Measurements from ENCODE around the gene GLE1.

GLE1 gene

GRCh38 chr9:128558431-128559310 lies 54.2 kb downstream of the GLE1 start:
- peaks cover 43% of the 10 kb centered on the region for H3K79me2 ChIP-seq (ENCODE audit: low read length)
- H3K9ac ChIP-seq (ENCODE audit: low read length): no peak overlapping the region
- TF ChIP-seq, protein P1, sequence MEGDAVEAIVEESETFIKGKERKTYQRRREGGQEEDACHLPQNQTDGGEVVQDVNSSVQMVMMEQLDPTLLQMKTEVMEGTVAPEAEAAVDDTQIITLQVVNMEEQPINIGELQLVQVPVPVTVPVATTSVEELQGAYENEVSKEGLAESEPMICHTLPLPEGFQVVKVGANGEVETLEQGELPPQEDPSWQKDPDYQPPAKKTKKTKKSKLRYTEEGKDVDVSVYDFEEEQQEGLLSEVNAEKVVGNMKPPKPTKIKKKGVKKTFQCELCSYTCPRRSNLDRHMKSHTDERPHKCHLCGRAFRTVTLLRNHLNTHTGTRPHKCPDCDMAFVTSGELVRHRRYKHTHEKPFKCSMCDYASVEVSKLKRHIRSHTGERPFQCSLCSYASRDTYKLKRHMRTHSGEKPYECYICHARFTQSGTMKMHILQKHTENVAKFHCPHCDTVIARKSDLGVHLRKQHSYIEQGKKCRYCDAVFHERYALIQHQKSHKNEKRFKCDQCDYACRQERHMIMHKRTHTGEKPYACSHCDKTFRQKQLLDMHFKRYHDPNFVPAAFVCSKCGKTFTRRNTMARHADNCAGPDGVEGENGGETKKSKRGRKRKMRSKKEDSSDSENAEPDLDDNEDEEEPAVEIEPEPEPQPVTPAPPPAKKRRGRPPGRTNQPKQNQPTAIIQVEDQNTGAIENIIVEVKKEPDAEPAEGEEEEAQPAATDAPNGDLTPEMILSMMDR (IDR thresholded peaks at IDR 0.05; ENCODE audit: low read depth, low read length): no peak
- no peak for TF ChIP-seq EZH2phosphoT487 (IDR thresholded peaks at IDR 0.05; ENCODE audit: low read depth)

DNA sequence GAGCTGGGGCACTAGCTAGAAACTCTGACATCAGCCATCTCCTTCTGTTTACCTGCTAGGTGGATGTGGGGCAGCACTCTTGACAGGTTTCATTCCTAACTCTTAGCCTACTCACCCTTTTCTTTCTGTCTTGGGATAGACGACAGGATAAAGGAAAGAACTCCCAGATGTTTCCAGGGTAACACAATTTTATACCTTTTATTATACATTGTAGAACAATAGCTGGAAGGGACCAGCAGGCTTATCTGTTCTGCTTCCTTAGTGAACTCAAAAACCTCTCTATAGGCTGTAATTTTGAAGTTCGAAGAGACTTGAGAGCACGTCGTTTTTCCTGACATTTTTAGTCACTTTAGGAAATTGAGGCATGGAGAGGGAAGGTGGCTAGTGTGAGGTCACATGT lies 61.1 kb downstream of the GLE1 start:
- H3K9me3 ChIP-seq (ENCODE audit: insufficient read depth, low read length): no peaks in the 10 kb centered on the region
- H3K4me2 ChIP-seq (ENCODE audit: low read length): no peak overlapping the region
- no peak overlapping the region for H2AFZ ChIP-seq (ENCODE audit: low read depth, low read length)
- no peak overlapping the region for H3K4me3 ChIP-seq (ENCODE audit: low read length)
- H3K27ac ChIP-seq (ENCODE audit: low read length): no peak overlapping the region
- H3K36me3 ChIP-seq (replicated peaks; ENCODE audit: low read depth, low read length): peaks cover 18% of the 10 kb centered on the region
- 0 out of 2 replicates have a peak, but pooled peaks cover 3% of the 10 kb centered on the region for H4K20me1 ChIP-seq (ENCODE audit: insufficient read depth, low read length)
- H3K4me1 ChIP-seq (ENCODE audit: low read length): no peaks in the 10 kb centered on the region
- TF ChIP-seq, protein P1 (IDR thresholded peaks at IDR 0.05; ENCODE audit: low read depth, low read length): no peak
- TF ChIP-seq EZH2phosphoT487 (IDR thresholded peaks at IDR 0.05; ENCODE audit: low read depth): no peak
- H3K79me2 ChIP-seq (ENCODE audit: low read length): no peaks in the 10 kb centered on the region; the same call in 1 of the 2 replicates
- H3K9ac ChIP-seq (ENCODE audit: low read length): no peak overlapping the region
- no peaks in the 10 kb centered on the region for H3K27me3 ChIP-seq (ENCODE audit: low read depth, low read length)

More at GRCh38 chr9:128558431-128559310, 54.2 kb downstream of the GLE1 start:
- peaks cover 35% of the 10 kb centered on the region; the same call in 1 of the 2 replicates for H4K20me1 ChIP-seq (ENCODE audit: insufficient read depth, low read length)
- H3K4me2 ChIP-seq (ENCODE audit: low read length): no peak overlapping the region
- H3K36me3 ChIP-seq (replicated peaks; ENCODE audit: low read depth, low read length): peaks cover 2% of the 10 kb centered on the region
- H3K27ac ChIP-seq (ENCODE audit: low read length): no peak overlapping the region
- H3K4me1 ChIP-seq (ENCODE audit: low read length): peaks cover 28% of the 10 kb centered on the region
- H3K27me3 ChIP-seq (ENCODE audit: low read depth, low read length): no peaks in the 10 kb centered on the region
- no peaks in the 10 kb centered on the region for H3K9me3 ChIP-seq (ENCODE audit: insufficient read depth, low read length)
- H2AFZ ChIP-seq (ENCODE audit: low read depth, low read length): no peak overlapping the region
- no peak overlapping the region for H3K4me3 ChIP-seq (ENCODE audit: low read length)

GRCh38 chr9:128568470-128569078 lies 64.1 kb downstream of the GLE1 start:
- Histone ChIP-seq H4K20me1 (ENCODE audit: insufficient read depth, low read length) (no peaks in the 10 kb centered on the region), H3K27me3 (ENCODE audit: low read depth, low read length) (no peaks in the 10 kb centered on the region), H3K36me3 (replicated peaks; ENCODE audit: low read depth, low read length) (peaks cover 27% of the 10 kb centered on the region), H3K9ac (ENCODE audit: low read length) (no peak overlapping the region), H3K9me3 (ENCODE audit: insufficient read depth, low read length) (no peaks in the 10 kb centered on the region), H3K4me3 (ENCODE audit: low read length) (no peak overlapping the region), H3K4me2 (ENCODE audit: low read length) (no peak overlapping the region), H2AFZ (ENCODE audit: low read depth, low read length) (no peak overlapping the region), H3K79me2 (ENCODE audit: low read length) (no peaks in the 10 kb centered on the region), H3K4me1 (ENCODE audit: low read length) (no peaks in the 10 kb centered on the region), H3K27ac (ENCODE audit: low read length) (no peak overlapping the region)
- TF ChIP-seq, protein P1 (IDR thresholded peaks at IDR 0.05; ENCODE audit: low read depth, low read length): no peak
- no peak for TF ChIP-seq EZH2phosphoT487 (IDR thresholded peaks at IDR 0.05; ENCODE audit: low read depth)

DNA sequence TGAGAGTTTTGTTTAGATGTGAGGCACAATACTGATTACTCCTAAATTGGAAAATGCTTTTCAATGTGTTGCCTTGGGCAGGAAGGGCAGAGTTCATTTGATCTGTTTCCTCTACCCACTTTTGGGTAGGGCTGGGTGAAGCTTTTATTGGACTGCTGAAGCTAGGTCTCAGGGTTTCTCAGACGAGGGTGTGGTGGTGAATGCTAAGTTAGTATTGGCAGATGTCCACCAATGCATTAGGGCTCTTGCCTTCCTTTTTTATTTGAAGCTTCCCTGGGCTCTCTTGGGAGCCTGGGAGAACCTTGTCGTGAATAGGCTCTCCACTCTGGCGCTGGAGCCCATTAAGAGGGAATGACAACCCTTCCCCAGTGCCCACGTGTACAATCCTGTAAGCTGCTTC lies 71.0 kb downstream of the GLE1 start:
- H3K27ac ChIP-seq (ENCODE audit: low read length): no peak overlapping the region
- H3K27me3 ChIP-seq (ENCODE audit: low read depth, low read length): no peaks in the 10 kb centered on the region
- H3K79me2 ChIP-seq (ENCODE audit: low read length): no peaks in the 10 kb centered on the region
- H3K36me3 ChIP-seq (replicated peaks; ENCODE audit: low read depth, low read length): peaks cover 46% of the 10 kb centered on the region
- H3K4me1 ChIP-seq (ENCODE audit: low read length): no peaks in the 10 kb centered on the region
- H3K9me3 ChIP-seq (ENCODE audit: insufficient read depth, low read length): no peaks in the 10 kb centered on the region
- no peak overlapping the region for H3K9ac ChIP-seq (ENCODE audit: low read length)
- no peaks in the 10 kb centered on the region; the same call in 1 of the 2 replicates for H4K20me1 ChIP-seq (ENCODE audit: insufficient read depth, low read length)
- no peak overlapping the region for H2AFZ ChIP-seq (ENCODE audit: low read depth, low read length)
- TF ChIP-seq, protein P1 (IDR thresholded peaks at IDR 0.05; ENCODE audit: low read depth, low read length): no peak
- TF ChIP-seq EZH2phosphoT487 (IDR thresholded peaks at IDR 0.05; ENCODE audit: low read depth): no peak
- no peak overlapping the region for H3K4me2 ChIP-seq (ENCODE audit: low read length)
- no peak overlapping the region for H3K4me3 ChIP-seq (ENCODE audit: low read length)

Measured in OCI-LY3 (cell line).